Breast epithelium (tissue), 3 donors: ENCODE results near the gene ABLIM2.

Experiments
- POLR2A ChIP-seq: fragments of 450-650 bp; IDR thresholded peaks from one replicate; pipeline ENCODE4 v1.6.1; 2016; ENCODE audit warnings: antibody characterized with exemption, mild to moderate bottlenecking, moderate library complexity
- TF ChIP-seq, protein P1 (sequence below), 3 donors: fragments of 450-650 bp; IDR thresholded peaks; one replicate each; pipeline ENCODE4 v1.5.1; 2016 to 2017; ENCODE audit warnings: antibody characterized with exemption in 3 of 3, mild to moderate bottlenecking in 3 of 3, moderate library complexity in 3 of 3

DNA sequence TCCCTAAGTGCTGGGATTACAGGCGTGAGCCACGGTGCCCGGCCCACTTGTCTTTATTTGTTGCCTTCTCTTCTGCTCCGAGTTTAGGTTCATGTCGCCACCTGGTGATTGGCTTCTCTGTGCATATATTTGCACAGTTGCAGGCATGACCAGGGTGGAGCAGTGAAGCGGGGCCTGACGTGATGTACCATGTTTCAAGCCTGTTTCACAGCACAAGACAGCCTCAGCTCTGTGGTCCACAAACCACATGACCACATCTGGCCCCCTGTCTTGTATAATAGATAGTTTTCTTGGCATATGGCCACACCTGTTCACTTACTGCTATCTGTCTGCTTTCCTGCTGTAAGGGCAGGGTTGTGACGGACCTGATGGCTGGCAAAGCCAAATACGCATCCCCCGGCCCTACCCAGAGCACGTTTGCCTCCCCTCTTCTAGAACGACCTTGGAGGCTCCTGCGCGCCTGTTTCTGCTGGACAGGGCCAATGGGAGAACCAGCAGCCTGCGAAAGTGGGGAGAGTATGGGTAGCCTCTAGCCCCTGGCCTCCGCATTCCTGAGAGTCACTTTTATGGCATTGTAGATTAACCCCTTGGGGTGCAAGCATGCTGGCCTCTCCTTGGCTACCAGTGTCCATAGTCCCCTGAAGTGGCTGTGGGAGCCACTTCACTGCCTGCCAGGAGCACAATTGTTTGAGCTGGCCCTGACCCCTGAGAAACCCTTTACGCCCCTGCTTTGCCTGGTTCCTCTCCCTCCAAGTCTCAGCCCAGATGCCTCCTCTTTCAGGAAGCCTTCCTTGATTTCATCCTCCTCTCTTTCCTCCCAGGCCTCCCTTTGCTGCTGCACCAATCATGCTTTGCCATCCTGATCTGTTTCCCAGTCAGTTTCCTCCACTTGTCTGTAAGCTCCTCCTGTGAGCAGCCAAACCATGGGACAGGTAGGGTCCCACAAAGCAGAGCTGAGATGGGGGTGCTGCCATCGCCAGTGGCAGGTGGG is 34.4 kb upstream of the ABLIM2 start:
- TF ChIP-seq POLR2A = no peak
- TF ChIP-seq, protein P1, sequence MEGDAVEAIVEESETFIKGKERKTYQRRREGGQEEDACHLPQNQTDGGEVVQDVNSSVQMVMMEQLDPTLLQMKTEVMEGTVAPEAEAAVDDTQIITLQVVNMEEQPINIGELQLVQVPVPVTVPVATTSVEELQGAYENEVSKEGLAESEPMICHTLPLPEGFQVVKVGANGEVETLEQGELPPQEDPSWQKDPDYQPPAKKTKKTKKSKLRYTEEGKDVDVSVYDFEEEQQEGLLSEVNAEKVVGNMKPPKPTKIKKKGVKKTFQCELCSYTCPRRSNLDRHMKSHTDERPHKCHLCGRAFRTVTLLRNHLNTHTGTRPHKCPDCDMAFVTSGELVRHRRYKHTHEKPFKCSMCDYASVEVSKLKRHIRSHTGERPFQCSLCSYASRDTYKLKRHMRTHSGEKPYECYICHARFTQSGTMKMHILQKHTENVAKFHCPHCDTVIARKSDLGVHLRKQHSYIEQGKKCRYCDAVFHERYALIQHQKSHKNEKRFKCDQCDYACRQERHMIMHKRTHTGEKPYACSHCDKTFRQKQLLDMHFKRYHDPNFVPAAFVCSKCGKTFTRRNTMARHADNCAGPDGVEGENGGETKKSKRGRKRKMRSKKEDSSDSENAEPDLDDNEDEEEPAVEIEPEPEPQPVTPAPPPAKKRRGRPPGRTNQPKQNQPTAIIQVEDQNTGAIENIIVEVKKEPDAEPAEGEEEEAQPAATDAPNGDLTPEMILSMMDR (IDR thresholded peaks at IDR 0.05) = no peak
